ENCODE results near the gene PCDHB13. TPM values are rescaled to one million over a fixed set of nuclear protein-coding genes. Genes with fewer than 3 reads are reported as not detected.
"Not testable (repeated sequence)": the region's sequence is repeated elsewhere in the genome, so short reads cannot be mapped to it uniquely, and the experiment has no call there.

Gene PCDHB13
- total and polyA plus RNA-seq, 4 donors, result 0.11 to 0.42 (median 0.18) TPM

DNA sequence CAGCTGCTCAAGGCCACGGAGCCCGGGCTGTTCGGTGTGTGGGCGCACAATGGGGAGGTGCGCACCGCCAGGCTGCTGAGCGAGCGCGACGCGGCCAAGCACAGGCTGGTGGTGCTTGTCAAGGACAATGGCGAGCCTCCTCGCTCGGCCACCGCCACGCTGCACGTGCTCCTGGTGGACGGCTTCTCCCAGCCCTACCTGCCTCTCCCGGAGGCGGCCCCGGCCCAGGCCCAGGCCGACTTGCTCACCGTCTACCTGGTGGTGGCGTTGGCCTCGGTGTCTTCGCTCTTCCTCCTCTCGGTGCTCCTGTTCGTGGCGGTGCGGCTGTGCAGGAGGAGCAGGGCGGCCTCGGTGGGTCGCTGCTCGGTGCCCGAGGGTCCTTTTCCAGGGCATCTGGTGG lies 24.6 kb upstream of the PCDHB13 start:
- not testable (repeated sequence) for H3K4me3 ChIP-seq (ENCODE audit: low read depth in 1 of 3, low read length in 3 of 3); H3K9ac ChIP-seq (ENCODE audit: low read depth in 1 of 2, low read length in 2 of 2); H3K27ac ChIP-seq (ENCODE audit: low read depth in 1 of 2, low read length in 2 of 2); H3K4me1 ChIP-seq (ENCODE audit: control insufficient read depth in 4 of 4, insufficient read depth in 4 of 4, low read length in 3 of 4); H3K27me3 ChIP-seq (ENCODE audit: control insufficient read depth in 4 of 4, insufficient read depth in 4 of 4, low read length in 3 of 4); DNase-seq (ENCODE audit: low spot score); H3K36me3 ChIP-seq (ENCODE audit: control insufficient read depth in 4 of 4, insufficient read depth in 3 of 4, low read depth in 1 of 4, low read length in 3 of 4)
- 29% methylated on average over 24 of the region's 35 CpGs for WGBS
- peaks cover 12 to 30% (median 18%) of the 10 kb centered on the region in 4 donors for H3K9me3 ChIP-seq (ENCODE audit: control insufficient read depth in 4 of 4, low read length in 3 of 4)

DNA sequence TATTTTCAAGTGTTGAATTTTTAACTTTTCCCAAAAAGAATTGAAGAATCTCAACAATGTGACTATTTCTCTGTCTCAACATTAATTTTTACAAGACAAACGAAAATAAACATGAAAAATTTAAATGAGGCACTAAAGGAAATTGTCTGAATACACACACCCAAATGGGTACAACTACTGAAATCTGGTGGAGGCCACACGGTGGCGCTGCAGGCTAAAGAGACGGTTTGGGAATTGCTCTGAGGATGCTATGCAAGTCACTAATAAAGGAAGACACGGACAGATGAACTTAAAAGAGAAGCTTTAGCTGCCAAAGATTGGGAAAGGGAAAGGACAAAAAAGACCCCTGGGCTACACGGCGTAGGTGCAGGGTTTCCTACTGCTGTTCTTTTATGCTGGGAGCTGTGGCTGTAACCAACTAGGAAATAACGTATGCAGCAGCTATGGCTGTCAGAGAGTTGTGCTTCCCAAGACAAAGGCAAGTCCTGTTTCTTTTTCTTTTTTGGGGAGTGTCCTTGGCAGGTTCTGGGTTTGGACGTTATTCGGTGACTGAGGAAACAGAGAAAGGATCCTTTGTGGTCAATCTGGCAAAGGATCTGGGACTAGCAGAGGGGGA lies 21.5 kb upstream of the PCDHB13 start, which contains the start of gene PCDHB10:
Gene PCDHB10 (plus strand): TSS at position 244 of the 616 bp plus-strand sequence. CDS start 200 bp downstream, at position 444.
- no peak within 1 kb of the TSS for H3K4me3 ChIP-seq (ENCODE audit: low read depth in 1 of 3, low read length in 3 of 3)
- H3K27ac ChIP-seq (ENCODE audit: low read depth in 1 of 2, low read length in 2 of 2), result no peak within 1 kb of the TSS
- no peak for DNase-seq (ENCODE audit: low spot score)
- peaks cover 11 to 38% (median 17%) of the 10 kb centered on the region in 4 donors for H3K9me3 ChIP-seq (ENCODE audit: control insufficient read depth in 4 of 4, low read length in 3 of 4)
- no peaks in the 10 kb centered on the region for H3K4me1 ChIP-seq (ENCODE audit: control insufficient read depth in 4 of 4, insufficient read depth in 4 of 4, low read length in 3 of 4)
- H3K9ac ChIP-seq (ENCODE audit: low read depth in 1 of 2, low read length in 2 of 2), result no peak within 1 kb of the TSS
- H3K36me3 ChIP-seq (ENCODE audit: control insufficient read depth in 4 of 4, insufficient read depth in 3 of 4, low read depth in 1 of 4, low read length in 3 of 4), result no peaks in the 10 kb centered on the region
- H3K27me3 ChIP-seq (ENCODE audit: control insufficient read depth in 4 of 4, insufficient read depth in 4 of 4, low read length in 3 of 4), result peaks cover 0 to 3% (median 0%) of the 10 kb centered on the region in 4 donors
- TF ChIP-seq CTCF (IDR thresholded peaks at IDR 0.05; ENCODE audit: low read depth, low read length, missing input control) (peak; percentile 12), SP1 (IDR thresholded peaks at IDR 0.05) (no peak), FOXA2 (IDR thresholded peaks at IDR 0.05) (no peak), RAD21 (IDR thresholded peaks at IDR 0.05) (peak; percentile 20 to 39), TAF1 (conservative IDR thresholded peaks at IDR 0.05) (no peak), HNF4G (IDR thresholded peaks at IDR 0.05) (no peak), NR2F2 (IDR thresholded peaks at IDR 0.05) (no peak)
- WGBS, result 12% methylated on average over 10 of the region's 10 CpGs

DNA sequence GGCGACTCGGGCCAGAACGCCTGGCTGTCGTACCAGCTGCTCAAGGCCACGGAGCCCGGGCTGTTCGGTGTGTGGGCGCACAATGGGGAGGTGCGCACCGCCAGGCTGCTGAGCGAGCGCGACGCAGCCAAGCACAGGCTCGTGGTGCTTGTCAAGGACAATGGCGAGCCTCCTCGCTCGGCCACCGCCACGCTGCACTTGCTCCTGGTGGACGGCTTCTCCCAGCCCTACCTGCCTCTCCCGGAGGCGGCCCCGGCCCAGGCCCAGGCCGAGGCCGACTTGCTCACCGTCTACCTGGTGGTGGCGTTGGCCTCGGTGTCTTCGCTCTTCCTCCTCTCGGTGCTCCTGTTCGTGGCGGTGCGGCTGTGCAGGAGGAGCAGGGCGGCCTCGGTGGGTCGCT lies 19.4 kb upstream of the PCDHB13 start:
- DNase-seq (ENCODE audit: low spot score); H3K36me3 ChIP-seq (ENCODE audit: control insufficient read depth in 4 of 4, insufficient read depth in 3 of 4, low read depth in 1 of 4, low read length in 3 of 4); H3K9ac ChIP-seq (ENCODE audit: low read depth in 1 of 2, low read length in 2 of 2); H3K27me3 ChIP-seq (ENCODE audit: control insufficient read depth in 4 of 4, insufficient read depth in 4 of 4, low read length in 3 of 4); H3K4me3 ChIP-seq (ENCODE audit: low read depth in 1 of 3, low read length in 3 of 3); H3K27ac ChIP-seq (ENCODE audit: low read depth in 1 of 2, low read length in 2 of 2); H3K4me1 ChIP-seq (ENCODE audit: control insufficient read depth in 4 of 4, insufficient read depth in 4 of 4, low read length in 3 of 4): not testable (repeated sequence)
- 30% methylated on average over 29 of the region's 37 CpGs for WGBS
- H3K9me3 ChIP-seq (ENCODE audit: control insufficient read depth in 4 of 4, low read length in 3 of 4), result peaks cover 13 to 43% (median 19%) of the 10 kb centered on the region in 4 donors

GRCh38 chr5:141196363-141196762 lies 17.4 kb upstream of the PCDHB13 start:
- Histone ChIP-seq H3K4me3 (ENCODE audit: low read depth in 1 of 3, low read length in 3 of 3) (no peak overlapping the region), H3K9ac (ENCODE audit: low read depth in 1 of 2, low read length in 2 of 2) (no peak overlapping the region), H3K27me3 (ENCODE audit: control insufficient read depth in 4 of 4, insufficient read depth in 4 of 4, low read length in 3 of 4) (no peaks in the 10 kb centered on the region), H3K36me3 (ENCODE audit: control insufficient read depth in 4 of 4, insufficient read depth in 3 of 4, low read depth in 1 of 4, low read length in 3 of 4) (no peaks in the 10 kb centered on the region), H3K9me3 (ENCODE audit: control insufficient read depth in 4 of 4, low read length in 3 of 4) (peaks cover 21 to 49% (median 30%) of the 10 kb centered on the region in 4 donors), H3K27ac (ENCODE audit: low read depth in 1 of 2, low read length in 2 of 2) (no peak overlapping the region), H3K4me1 (ENCODE audit: control insufficient read depth in 4 of 4, insufficient read depth in 4 of 4, low read length in 3 of 4) (no peaks in the 10 kb centered on the region)
- 33% methylated on average over 3 of the region's 3 CpGs for whole genome bisulfite sequencing
- no peak for DNase-seq (ENCODE audit: low spot score)
- TF ChIP-seq, protein P1, sequence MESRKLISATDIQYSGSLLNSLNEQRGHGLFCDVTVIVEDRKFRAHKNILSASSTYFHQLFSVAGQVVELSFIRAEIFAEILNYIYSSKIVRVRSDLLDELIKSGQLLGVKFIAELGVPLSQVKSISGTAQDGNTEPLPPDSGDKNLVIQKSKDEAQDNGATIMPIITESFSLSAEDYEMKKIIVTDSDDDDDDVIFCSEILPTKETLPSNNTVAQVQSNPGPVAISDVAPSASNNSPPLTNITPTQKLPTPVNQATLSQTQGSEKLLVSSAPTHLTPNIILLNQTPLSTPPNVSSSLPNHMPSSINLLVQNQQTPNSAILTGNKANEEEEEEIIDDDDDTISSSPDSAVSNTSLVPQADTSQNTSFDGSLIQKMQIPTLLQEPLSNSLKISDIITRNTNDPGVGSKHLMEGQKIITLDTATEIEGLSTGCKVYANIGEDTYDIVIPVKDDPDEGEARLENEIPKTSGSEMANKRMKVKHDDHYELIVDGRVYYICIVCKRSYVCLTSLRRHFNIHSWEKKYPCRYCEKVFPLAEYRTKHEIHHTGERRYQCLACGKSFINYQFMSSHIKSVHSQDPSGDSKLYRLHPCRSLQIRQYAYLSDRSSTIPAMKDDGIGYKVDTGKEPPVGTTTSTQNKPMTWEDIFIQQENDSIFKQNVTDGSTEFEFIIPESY (IDR thresholded peaks at IDR 0.05), result no peak
- no peak for TF ChIP-seq SP1 (IDR thresholded peaks at IDR 0.05)
- no peak for TF ChIP-seq ATF3 (IDR thresholded peaks at IDR 0.05)
- TF ChIP-seq FOXA2 (IDR thresholded peaks at IDR 0.05), result no peak
- no peak for TF ChIP-seq RXRA (IDR thresholded peaks at IDR 0.05)
- no peak for TF ChIP-seq MAX (IDR thresholded peaks at IDR 0.05)
- no peak for TF ChIP-seq TAF1 (conservative IDR thresholded peaks at IDR 0.05)
- no peak for TF ChIP-seq NR2F2 (IDR thresholded peaks at IDR 0.05)
- TF ChIP-seq HNF4A (conservative IDR thresholded peaks at IDR 0.05), result no peak
- TF ChIP-seq GABPA (IDR thresholded peaks at IDR 0.05 in 1 of 2, conservative IDR thresholded peaks at IDR 0.05 in 1 of 2), result no peak
- no peak for TF ChIP-seq CTCF (IDR thresholded peaks at IDR 0.05; ENCODE audit: low read depth, low read length, missing input control)
- no peak for TF ChIP-seq JUND (IDR thresholded peaks at IDR 0.05)
- TF ChIP-seq FOXA1 (IDR thresholded peaks at IDR 0.05), result no peak

Data from liver (tissue), 9 donors.